Mammary epithelial cell (primary cell): ENCODE data around the gene PDK2.

Experiments
- EZH2 ChIP-seq: IDR thresholded peaks from 2 replicates; pipeline ENCODE4 v1.6.1; 2012; ENCODE audit warnings: low read length, inconsistent platforms, borderline replicate concordance
- TF ChIP-seq, protein P1 (sequence below), 2 donors: IDR thresholded peaks in 1 of 2; conservative IDR thresholded peaks in 1 of 2; 2 replicates each; pipeline ENCODE4 v1.5.1; 2011 to 2012; ENCODE audit warnings: inconsistent platforms in 2 of 2, low read length in 2 of 2, mild to moderate bottlenecking in 2 of 2, control low read depth in 1 of 2, low read depth in 1 of 2; ENCODE audit not compliant: insufficient read depth in 1 of 2; ENCODE audit errors: extremely low read depth in 1 of 2

- TF ChIP-seq, protein P1, sequence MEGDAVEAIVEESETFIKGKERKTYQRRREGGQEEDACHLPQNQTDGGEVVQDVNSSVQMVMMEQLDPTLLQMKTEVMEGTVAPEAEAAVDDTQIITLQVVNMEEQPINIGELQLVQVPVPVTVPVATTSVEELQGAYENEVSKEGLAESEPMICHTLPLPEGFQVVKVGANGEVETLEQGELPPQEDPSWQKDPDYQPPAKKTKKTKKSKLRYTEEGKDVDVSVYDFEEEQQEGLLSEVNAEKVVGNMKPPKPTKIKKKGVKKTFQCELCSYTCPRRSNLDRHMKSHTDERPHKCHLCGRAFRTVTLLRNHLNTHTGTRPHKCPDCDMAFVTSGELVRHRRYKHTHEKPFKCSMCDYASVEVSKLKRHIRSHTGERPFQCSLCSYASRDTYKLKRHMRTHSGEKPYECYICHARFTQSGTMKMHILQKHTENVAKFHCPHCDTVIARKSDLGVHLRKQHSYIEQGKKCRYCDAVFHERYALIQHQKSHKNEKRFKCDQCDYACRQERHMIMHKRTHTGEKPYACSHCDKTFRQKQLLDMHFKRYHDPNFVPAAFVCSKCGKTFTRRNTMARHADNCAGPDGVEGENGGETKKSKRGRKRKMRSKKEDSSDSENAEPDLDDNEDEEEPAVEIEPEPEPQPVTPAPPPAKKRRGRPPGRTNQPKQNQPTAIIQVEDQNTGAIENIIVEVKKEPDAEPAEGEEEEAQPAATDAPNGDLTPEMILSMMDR (conservative IDR thresholded peaks at IDR 0.05 in 1 of 2, IDR thresholded peaks at IDR 0.05 in 1 of 2; ENCODE audit: extremely low read depth in 1 of 2, insufficient read depth in 1 of 2, low read depth in 1 of 2, low read length in 2 of 2): no peak
- TF ChIP-seq EZH2: no peak
Measured at GRCh38 chr17:50051082-50051576, 44.0 kb upstream of the PDK2 start.
